Kidney (tissue), 14 donors: Measurements from ENCODE around the gene LIMS2. TPM values are rescaled to one million over a fixed set of nuclear protein-coding genes. Genes with fewer than 3 reads are reported as not detected.

ENCODE experiments used
- DNase-seq, 5 donors: peaks; one replicate each; pipeline ENCODE4 v3.0.0-alpha.2; 2013 to 2020
- FAIRE-seq: peaks from 2 replicates; lab custom pipeline; 2012; peaks lifted over from hg19 to GRCh38; lab: Jason Lieb, UNC
- H3K27ac ChIP-seq, 2 donors: one replicate each; pipeline ENCODE4 v1.7.0; 2013; ENCODE audit warnings: low read depth in 2 of 2, low read length in 2 of 2, inconsistent platforms in 1 of 2
- H3K27me3 ChIP-seq: one replicate; pipeline ENCODE4 v1.7.1; 2013; ENCODE audit warnings: low read length, inconsistent platforms; ENCODE audit not compliant: control insufficient read depth, insufficient read depth
- H3K36me3 ChIP-seq, 3 donors: one replicate each; pipeline versions ENCODE4 v1.7.0 to v1.7.1; 2013; ENCODE audit warnings: low read length in 3 of 3, control low read depth in 1 of 3, inconsistent platforms in 1 of 3; ENCODE audit not compliant: insufficient read depth in 3 of 3, control insufficient read depth in 2 of 3
- H3K4me1 ChIP-seq, 3 donors: one replicate each; pipeline versions ENCODE4 v1.7.0 to v1.7.1; 2013; ENCODE audit warnings: low read length in 3 of 3, inconsistent platforms in 1 of 3, low read depth in 1 of 3; ENCODE audit not compliant: control insufficient read depth in 2 of 3, insufficient read depth in 2 of 3
- H3K4me3 ChIP-seq, 3 donors: one replicate each; pipeline versions ENCODE4 v1.7.0 to v1.8.1; 2013; ENCODE audit warnings: low read length in 3 of 3, control low read depth in 1 of 3, inconsistent platforms in 1 of 3
- H3K9ac ChIP-seq, 3 donors: one replicate each; pipeline versions ENCODE4 v1.7.0 to v1.7.1; 2013; ENCODE audit warnings: low read length in 3 of 3, control low read depth in 1 of 3, inconsistent platforms in 1 of 3
- H3K9me3 ChIP-seq, 3 donors: one replicate each; pipeline versions ENCODE4 v1.7.0 to v1.7.1; 2013; ENCODE audit warnings: low read length in 3 of 3, control low read depth in 1 of 3, inconsistent platforms in 1 of 3; ENCODE audit not compliant: control insufficient read depth in 2 of 3, insufficient read depth in 1 of 3
- intact Hi-C: fragments of 100-400 bp; cut with DNase I; formaldehyde crosslinking; loops from one replicate; pipeline ENCODE4 v1.11.1; 2022
- polyA plus RNA-seq: library from polyadenylated mRNA; stranded (reverse); fragments of 350-450 nt; fragmentation: Illumina TruSeq; extraction: RNeasy Lipid Tissue Mini Kit (QIAGEN cat#74804); gene quantifications from one replicate; pipeline ENCODE4 v1.2.3, GENCODE V29; 2014; ENCODE audit warnings: low read depth, low replicate concordance; ENCODE audit not compliant: insufficient read depth
- total RNA-seq: library from RNA; stranded (reverse); fragmentation: NEBNext Ultra II Directional; extraction: Animal tissue kit (Norgen Biotek cat#: 25700); gene quantifications from one replicate; pipeline ENCODE4 v1.2.1, GENCODE V29; 2021
- TF ChIP-seq, protein P1 (sequence below): IDR thresholded peaks from 3 replicates; pipeline ENCODE4 v1.5.1; 2012; ENCODE audit warnings: mild to moderate bottlenecking, moderate library complexity, borderline replicate concordance; ENCODE audit not compliant: insufficient read depth; ENCODE audit errors: extremely low read depth
- donor health status: control.
- donor health status: control.
- donor health status: control.
- donor health status: control.
- donor health status: control.
- donor health status: DM: yes; HTN: yes; CAD: no.
- donor health status: Normal renal cell carcinoma (clear cell type).

LIMS2 gene
- total and polyA plus RNA-seq, 2 donors from 2014 or later, result 101 to 107 TPM

GRCh38 chr2:127661072-127661649, 14.2 kb downstream of the LIMS2 start:
- Histone ChIP-seq H3K9me3 (no peaks in the 10 kb centered on the region), H3K4me1 (peaks cover 0 to 24% (median 0%) of the 10 kb centered on the region in 3 donors), H3K9ac (no peak overlapping the region), H3K4me3 (no peak overlapping the region), H3K27ac (peak overlapping the region; percentile 22 to 44), H3K27me3 (peaks cover 2% of the 10 kb centered on the region), H3K36me3 (no peaks in the 10 kb centered on the region)
- intact Hi-C loops, result no loop called here
- peak in 1 of 5 donors; percentile 35 for DNase-seq
- no peak for FAIRE-seq
- TF ChIP-seq, protein P1, sequence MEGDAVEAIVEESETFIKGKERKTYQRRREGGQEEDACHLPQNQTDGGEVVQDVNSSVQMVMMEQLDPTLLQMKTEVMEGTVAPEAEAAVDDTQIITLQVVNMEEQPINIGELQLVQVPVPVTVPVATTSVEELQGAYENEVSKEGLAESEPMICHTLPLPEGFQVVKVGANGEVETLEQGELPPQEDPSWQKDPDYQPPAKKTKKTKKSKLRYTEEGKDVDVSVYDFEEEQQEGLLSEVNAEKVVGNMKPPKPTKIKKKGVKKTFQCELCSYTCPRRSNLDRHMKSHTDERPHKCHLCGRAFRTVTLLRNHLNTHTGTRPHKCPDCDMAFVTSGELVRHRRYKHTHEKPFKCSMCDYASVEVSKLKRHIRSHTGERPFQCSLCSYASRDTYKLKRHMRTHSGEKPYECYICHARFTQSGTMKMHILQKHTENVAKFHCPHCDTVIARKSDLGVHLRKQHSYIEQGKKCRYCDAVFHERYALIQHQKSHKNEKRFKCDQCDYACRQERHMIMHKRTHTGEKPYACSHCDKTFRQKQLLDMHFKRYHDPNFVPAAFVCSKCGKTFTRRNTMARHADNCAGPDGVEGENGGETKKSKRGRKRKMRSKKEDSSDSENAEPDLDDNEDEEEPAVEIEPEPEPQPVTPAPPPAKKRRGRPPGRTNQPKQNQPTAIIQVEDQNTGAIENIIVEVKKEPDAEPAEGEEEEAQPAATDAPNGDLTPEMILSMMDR, result no peak

- intact Hi-C loops, result no loop called here
- no peaks in the 10 kb centered on the region for H3K9me3 ChIP-seq
- peak overlapping the region; percentile 44 to 63 for H3K27ac ChIP-seq
- no peak overlapping the region for H3K9ac ChIP-seq
- TF ChIP-seq, protein P1, result no peak
- H3K27me3 ChIP-seq, result peaks cover 2% of the 10 kb centered on the region
- FAIRE-seq, result no peak
- peaks cover 0 to 28% (median 0%) of the 10 kb centered on the region in 3 donors for H3K4me1 ChIP-seq
- no peaks in the 10 kb centered on the region for H3K36me3 ChIP-seq
- DNase-seq, result no peak
- no peak overlapping the region for H3K4me3 ChIP-seq
Observed at GRCh38 chr2:127660291-127660578, 15.1 kb downstream of the LIMS2 start.

- peak in 2 of 5 donors; percentile 35 to 84 for DNase-seq
- intact Hi-C loops, result no loop called here
- Histone ChIP-seq H3K9me3 (no peaks in the 10 kb centered on the region), H3K4me3 (no peak overlapping the region), H3K4me1 (peaks cover 0 to 28% (median 0%) of the 10 kb centered on the region in 3 donors), H3K27me3 (peaks cover 2% of the 10 kb centered on the region), H3K36me3 (no peaks in the 10 kb centered on the region), H3K9ac (no peak overlapping the region), H3K27ac (peak overlapping the region; percentile 55 to 63)
- FAIRE-seq, result no peak
- TF ChIP-seq, protein P1, result no peak
Observed at GRCh38 chr2:127659408-127660290, 15.7 kb downstream of the LIMS2 start.
